ENCODE data around the gene MAOA.

DNA sequence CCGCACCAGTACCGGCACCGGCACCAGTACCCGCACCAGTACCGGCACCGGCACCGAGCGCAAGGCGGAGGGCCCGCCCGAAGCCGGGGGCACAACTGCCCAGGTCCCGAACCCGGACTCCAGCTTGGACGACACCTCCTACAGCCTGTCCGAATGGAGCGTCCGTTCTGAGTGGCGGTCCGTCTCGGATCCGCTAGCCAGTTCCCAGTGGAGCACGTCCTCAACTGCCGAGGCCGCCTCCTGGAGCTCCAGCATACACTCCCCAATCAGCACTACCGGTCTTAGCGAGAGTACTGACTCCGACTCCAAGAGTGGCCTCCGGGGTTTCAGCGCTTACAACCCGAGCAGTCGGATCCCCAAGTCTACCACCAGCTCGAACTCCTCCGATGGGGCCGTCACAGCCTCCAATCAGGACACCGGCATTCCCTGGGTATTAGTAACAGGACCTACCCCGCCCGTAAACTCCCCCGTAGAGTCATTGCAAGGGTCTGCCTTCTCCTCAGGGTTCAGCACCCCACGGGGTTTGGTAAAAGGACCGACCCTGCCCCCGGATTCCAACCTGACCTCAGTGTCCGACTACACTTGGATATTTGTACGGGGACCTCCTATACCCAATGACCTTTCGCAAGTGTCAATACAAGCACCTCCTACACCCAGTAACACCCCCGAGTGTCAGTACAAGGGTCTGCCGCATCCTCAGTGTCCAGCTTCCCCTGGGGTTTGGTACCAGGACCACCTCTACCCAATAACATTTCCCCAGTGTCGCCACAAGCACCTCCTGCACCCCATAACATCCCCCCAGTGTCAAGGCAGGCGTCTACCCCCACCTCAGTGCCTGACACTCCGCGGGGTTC, 721 bp upstream of the MAOA start:
- TF ChIP-seq GATA2 (IDR thresholded peaks at IDR 0.05; ENCODE audit: low read depth, low read length), result no peak
- TF ChIP-seq GATA3 (IDR thresholded peaks at IDR 0.05; ENCODE audit: low read depth, low read length), result no peak

Data from SH-SY5Y (cell line).